Activated CD4-positive, alpha-beta memory T cell treated with anti-CD3 and anti-CD28 coated beads for 36 hours (primary cell): ENCODE measurements around the gene ANKMY1. TPM values are rescaled to one million over a fixed set of nuclear protein-coding genes. Genes with fewer than 3 reads are reported as not detected.
A peak's percentile ranks its signal among the peaks of the same experiment; 100 is the strongest.

ENCODE experiments used
- CTCF ChIA-PET: fragments of 350-600 bp; sonication (Branson Sonifier 250); formaldehyde crosslinking; loops from one replicate; lab custom pipeline; 2021; ENCODE audit warnings: antibody characterized with exemption, inconsistent platforms; lab: Charles Lee
- POLR2A ChIA-PET: fragments of 350-600 bp; sonication (Branson Sonifier 250); formaldehyde crosslinking; loops from one replicate; lab custom pipeline; 2021; ENCODE audit warnings: antibody characterized with exemption; lab: Charles Lee
- DNase-seq: peaks from one replicate; pipeline ENCODE4 v3.0.0-alpha.2; 2020
- H3K27ac Mint-ChIP-seq: one replicate; pipeline ENCODE4 v1.8.0; 2021; ENCODE audit warnings: mixed read lengths
- H3K27me3 Mint-ChIP-seq: one replicate; pipeline ENCODE4 v1.8.0; 2021; ENCODE audit warnings: mixed read lengths
- H3K36me3 Mint-ChIP-seq: one replicate; pipeline ENCODE4 v1.8.0; 2021; ENCODE audit warnings: mixed read lengths
- H3K4me1 Mint-ChIP-seq: one replicate; pipeline ENCODE4 v1.8.0; 2021; ENCODE audit warnings: low read depth, mixed read lengths
- H3K4me3 Mint-ChIP-seq: one replicate; pipeline ENCODE4 v1.8.0; 2021; ENCODE audit warnings: mild to moderate bottlenecking, mixed read lengths
- H3K9me3 Mint-ChIP-seq: one replicate; pipeline ENCODE4 v1.8.0; 2021; ENCODE audit warnings: mixed read lengths
- intact Hi-C: fragments of 100-400 bp; cut with micrococcal nuclease; formaldehyde crosslinking; loops from one replicate; pipeline ENCODE4 v1.15.1; 2023
- total RNA-seq, 2 experiments: library from RNA; stranded (reverse); gene quantifications; one replicate each; pipeline ENCODE4 v1.2.3, GENCODE V29; 2021

Gene ANKMY1
- total RNA-seq, 2 experiments from 2014 or later, result 18.4 to 19.1 TPM

DNA sequence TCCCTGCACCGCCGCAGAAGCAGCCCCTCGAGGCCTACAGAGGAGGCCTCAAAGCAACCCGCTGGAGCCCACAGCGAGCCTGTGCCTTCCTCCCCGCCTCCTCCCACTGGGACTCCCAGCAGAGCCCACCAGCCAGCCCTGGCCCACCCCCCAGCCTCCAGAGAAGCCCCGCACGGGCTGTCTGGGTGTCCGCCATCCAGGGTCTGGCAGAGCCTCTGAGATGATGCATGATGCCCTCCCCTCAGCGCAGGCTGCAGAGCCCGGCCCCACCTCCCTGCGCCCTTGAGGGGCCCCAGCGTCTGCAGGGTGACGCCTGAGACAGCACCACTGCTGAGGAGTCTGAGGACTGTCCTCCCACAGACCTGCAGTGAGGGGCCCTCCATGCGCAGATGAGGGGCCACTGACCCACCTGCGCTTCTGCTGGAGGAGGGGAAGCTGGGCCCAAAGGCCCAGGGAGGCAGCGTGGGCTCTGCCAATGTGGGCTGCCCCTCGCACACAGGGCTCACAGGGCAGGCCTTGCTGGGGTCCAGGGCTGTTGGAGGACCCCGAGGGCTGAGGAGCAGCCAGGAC lies 91.1 kb downstream of the ANKMY1 start:
- no peaks in the 10 kb centered on the region for H3K9me3 Mint-ChIP-seq
- no peaks in the 10 kb centered on the region for H3K36me3 Mint-ChIP-seq
- intact Hi-C loops, result no loop called here
- POLR2A ChIA-PET, result no interaction called here
- H3K4me3 Mint-ChIP-seq, result no peak overlapping the region
- CTCF ChIA-PET, result no interaction called here
- no peaks in the 10 kb centered on the region for H3K27me3 Mint-ChIP-seq
- DNase-seq, result peak; percentile 5
- no peak overlapping the region for H3K27ac Mint-ChIP-seq
- no peaks in the 10 kb centered on the region for H3K4me1 Mint-ChIP-seq

DNA sequence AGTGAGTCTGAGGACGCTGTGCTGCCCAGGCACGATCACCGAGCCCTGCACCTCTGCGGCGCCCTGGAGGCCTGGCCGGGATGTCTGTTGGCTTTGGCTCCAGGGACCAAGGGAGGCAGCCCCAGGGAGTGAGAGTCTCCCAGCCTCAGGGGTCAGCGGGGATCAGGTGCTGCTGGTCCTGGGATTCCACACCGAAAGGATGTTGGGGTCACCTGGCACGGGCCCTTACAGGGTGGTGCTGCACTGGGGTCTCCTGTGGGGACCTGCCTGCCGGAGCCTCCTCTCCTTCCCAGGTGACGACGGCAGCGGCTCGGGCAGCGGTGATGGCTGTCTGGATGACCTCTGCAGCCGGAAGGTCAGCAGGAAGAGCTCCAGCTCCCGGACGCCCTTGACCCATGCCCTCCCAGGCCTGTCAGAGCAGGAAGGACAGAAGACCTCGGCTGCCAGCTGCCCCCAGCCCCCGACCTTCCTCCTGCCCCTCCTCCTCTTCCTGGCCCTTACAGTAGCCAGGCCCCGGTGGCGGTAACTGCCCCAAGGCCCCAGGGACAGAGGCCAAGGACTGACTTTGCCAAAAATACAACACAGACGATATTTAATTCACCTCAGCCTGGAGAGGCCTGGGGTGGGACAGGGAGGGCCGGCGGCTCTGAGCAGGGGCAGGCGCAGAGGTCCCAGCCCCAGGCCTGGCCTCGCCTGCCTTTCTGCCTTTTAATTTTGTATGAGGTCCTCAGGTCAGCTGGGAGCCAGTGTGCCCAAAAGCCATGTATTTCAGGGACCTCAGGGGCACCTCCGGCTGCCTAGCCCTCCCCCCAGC lies 91.8 kb downstream of the ANKMY1 start:
- Mint-ChIP-seq H3K9me3 (no peaks in the 10 kb centered on the region), H3K4me1 (no peaks in the 10 kb centered on the region), H3K27ac (no peak overlapping the region), H3K36me3 (no peaks in the 10 kb centered on the region), H3K27me3 (no peaks in the 10 kb centered on the region), H3K4me3 (no peak overlapping the region)
- DNase-seq, result no peak
- ChIA-PET POLR2A (no interaction called here), CTCF (no interaction called here)
- intact Hi-C loops, result no loop called here

DNA sequence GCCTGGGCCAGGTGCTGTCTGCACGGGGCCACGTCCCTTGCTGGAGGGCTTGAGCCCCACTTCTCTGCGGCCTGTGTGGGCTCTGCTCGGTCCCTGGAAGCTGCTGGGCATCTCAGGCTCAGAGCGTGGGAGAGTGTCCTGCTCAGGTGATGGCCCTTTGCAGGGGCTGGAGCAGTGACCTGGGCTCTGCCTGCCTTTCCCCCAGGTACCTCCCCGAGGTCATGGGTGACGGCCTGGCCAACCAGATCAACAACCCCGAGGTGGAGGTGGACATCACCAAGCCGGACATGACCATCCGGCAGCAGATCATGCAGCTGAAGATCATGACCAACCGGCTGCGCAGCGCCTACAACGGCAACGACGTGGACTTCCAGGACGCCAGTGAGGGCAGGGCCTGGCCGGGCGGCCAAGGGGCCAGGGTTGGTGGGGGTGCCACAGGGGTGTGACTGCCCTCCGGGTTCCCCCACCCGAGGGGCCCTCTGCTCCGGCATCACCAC lies 92.5 kb downstream of the ANKMY1 start:
- H3K4me1 Mint-ChIP-seq, result no peaks in the 10 kb centered on the region
- peak; percentile 7 for DNase-seq
- H3K4me3 Mint-ChIP-seq, result no peak overlapping the region

DNA sequence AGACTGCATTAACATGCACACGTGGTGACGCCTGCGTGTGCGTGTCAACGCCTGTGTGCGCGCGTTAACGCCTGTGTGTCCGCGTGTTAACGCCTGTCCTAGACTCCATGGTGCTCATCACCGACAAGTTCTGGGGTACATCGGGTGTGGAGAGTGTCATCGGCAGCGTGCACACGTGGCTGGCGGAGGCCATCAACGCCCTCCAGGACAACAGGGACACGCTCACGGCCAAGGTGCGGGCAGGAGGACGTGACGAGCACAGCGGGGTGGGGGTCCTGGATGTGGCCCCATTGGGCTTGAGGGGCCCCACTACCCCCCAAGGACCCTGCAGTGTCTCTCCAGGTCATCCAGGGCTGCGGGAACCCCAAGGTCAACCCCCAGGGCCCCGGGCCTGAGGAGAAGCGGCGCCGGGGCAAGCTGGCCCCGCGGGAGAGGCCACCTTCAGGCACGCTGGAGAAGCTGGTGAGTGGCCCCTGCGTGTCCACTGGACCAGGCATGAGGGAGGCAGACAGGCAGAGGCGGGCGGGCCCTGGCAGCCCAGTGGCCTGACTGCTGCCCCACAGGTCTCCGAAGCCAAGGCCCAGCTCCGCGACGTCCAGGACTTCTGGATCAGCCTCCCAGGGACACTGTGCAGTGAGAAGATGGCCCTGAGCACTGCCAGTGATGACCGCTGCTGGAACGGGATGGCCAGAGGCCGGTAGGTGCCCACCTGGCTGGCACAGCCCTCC lies 93.1 kb downstream of the ANKMY1 start:
- Mint-ChIP-seq H3K4me3 (no peak overlapping the region), H3K9me3 (no peaks in the 10 kb centered on the region), H3K36me3 (no peaks in the 10 kb centered on the region), H3K27ac (no peak overlapping the region), H3K4me1 (no peaks in the 10 kb centered on the region), H3K27me3 (no peaks in the 10 kb centered on the region)
- DNase-seq, result peak; percentile 3
- intact Hi-C loops, result no loop called here
- ChIA-PET POLR2A (no interaction called here), CTCF (no interaction called here)

More for the DNA sequence above, 92.5 kb downstream of the ANKMY1 start:
- intact Hi-C loops, result no loop called here
- no peaks in the 10 kb centered on the region for H3K9me3 Mint-ChIP-seq
- ChIA-PET CTCF (no interaction called here), POLR2A (no interaction called here)
- no peaks in the 10 kb centered on the region for H3K27me3 Mint-ChIP-seq
- H3K27ac Mint-ChIP-seq, result no peak overlapping the region
- H3K36me3 Mint-ChIP-seq, result no peaks in the 10 kb centered on the region

DNA sequence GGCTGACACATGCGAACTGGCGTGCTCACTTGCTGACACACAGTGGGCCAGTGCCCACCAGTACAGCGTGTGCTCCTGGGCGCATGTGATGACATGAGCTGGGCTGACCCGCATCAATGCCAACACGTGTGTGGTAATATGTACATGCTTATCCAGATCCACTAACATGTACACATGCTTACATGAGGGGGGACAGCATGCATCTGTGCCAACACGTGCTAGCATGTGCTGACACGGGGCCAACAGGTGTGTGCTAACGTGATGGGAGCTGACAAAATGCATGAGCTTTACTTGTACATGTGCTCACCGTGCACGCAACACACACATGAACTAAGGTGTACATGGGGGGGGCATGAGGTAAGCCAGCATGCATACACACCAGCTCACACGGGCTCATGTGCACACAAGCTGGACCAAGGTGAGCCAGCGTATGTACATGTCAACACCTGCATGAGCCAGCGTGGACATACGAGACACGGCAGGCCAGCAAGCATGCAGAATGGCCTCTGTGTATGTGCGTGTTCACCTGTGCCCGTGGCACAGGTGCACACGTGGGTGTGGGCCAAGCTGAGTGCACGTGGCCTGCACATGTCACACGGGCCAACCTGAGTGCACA lies 93.8 kb downstream of the ANKMY1 start:
- intact Hi-C loops, result no loop called here
- H3K4me1 Mint-ChIP-seq, result no peaks in the 10 kb centered on the region
- DNase-seq, result peak; percentile 6
- ChIA-PET CTCF (no interaction called here), POLR2A (no interaction called here)
- H3K4me3 Mint-ChIP-seq, result no peak overlapping the region
- no peaks in the 10 kb centered on the region for H3K36me3 Mint-ChIP-seq
- no peak overlapping the region for H3K27ac Mint-ChIP-seq
- H3K27me3 Mint-ChIP-seq, result no peaks in the 10 kb centered on the region
- no peaks in the 10 kb centered on the region for H3K9me3 Mint-ChIP-seq

DNA sequence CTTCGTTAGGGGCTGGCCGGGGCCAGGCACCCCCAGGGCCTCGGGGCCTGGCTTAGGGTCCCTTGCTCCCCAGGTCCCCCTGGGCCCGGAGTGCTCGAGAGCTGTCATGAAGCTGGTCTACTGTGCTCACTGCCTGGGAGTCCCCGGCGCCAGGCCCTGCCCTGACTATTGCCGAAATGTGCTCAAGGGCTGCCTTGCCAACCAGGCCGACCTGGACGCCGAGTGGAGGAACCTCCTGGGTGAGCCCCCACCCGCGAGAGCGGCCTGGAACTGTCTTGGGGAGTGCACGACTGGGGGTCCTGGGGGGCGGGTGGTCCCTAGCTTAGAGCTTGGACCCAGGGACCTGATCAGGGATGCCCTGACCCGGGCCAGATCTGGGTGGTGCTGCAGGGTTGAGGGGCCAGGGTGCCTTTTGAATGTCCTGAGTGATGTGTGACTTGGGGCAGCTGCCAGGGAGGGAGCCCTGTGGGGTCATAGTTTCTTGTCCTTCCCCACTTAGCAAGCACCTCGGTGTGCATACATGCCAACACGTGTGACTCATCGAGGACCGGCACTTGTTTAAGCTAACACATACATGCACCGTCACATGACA lies 94.4 kb downstream of the ANKMY1 start:
- peak; percentile 5 for DNase-seq
- CTCF ChIA-PET, result no interaction called here
- intact Hi-C loops, result no loop called here

DNA sequence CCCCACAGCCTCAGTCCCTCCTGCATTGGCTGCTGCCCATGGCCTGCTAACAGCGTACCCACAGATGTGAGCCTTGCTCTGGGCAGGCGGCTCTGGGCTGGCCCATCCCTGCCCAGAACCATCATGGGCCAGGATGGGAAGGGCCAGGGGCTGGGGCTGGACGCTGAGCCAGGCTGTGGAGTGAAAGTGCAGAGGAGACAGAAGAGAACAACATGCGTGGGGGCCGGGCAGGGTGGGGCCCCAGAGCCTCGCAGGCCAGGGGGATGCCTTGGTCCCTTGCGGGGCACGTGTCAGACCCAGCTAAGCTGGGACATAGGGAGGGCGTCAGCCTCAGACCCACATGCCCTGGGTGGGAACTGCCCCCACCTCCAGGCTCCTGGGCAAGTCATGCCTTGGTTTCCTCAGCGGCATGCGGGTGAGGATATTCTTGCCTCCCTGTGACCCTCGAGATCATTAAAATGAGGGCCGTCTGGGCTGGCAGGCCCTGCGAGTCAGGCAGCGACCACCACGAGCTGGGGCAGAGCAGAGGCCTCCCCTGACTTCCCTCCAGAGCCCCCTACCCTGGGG lies 95.0 kb downstream of the ANKMY1 start:
- no peaks in the 10 kb centered on the region for H3K27me3 Mint-ChIP-seq
- H3K4me1 Mint-ChIP-seq, result no peaks in the 10 kb centered on the region
- no peak overlapping the region for H3K27ac Mint-ChIP-seq
- ChIA-PET POLR2A (no interaction called here), CTCF (no interaction called here)
- H3K4me3 Mint-ChIP-seq, result no peak overlapping the region
- intact Hi-C loops, result no loop called here
- no peaks in the 10 kb centered on the region for H3K9me3 Mint-ChIP-seq
- DNase-seq, result no peak
- H3K36me3 Mint-ChIP-seq, result no peaks in the 10 kb centered on the region

More for the DNA sequence above, 94.4 kb downstream of the ANKMY1 start:
- Mint-ChIP-seq H3K4me1 (no peaks in the 10 kb centered on the region), H3K4me3 (no peak overlapping the region), H3K9me3 (no peaks in the 10 kb centered on the region), H3K36me3 (no peaks in the 10 kb centered on the region), H3K27me3 (no peaks in the 10 kb centered on the region), H3K27ac (no peak overlapping the region)
- POLR2A ChIA-PET, result no interaction called here

DNA sequence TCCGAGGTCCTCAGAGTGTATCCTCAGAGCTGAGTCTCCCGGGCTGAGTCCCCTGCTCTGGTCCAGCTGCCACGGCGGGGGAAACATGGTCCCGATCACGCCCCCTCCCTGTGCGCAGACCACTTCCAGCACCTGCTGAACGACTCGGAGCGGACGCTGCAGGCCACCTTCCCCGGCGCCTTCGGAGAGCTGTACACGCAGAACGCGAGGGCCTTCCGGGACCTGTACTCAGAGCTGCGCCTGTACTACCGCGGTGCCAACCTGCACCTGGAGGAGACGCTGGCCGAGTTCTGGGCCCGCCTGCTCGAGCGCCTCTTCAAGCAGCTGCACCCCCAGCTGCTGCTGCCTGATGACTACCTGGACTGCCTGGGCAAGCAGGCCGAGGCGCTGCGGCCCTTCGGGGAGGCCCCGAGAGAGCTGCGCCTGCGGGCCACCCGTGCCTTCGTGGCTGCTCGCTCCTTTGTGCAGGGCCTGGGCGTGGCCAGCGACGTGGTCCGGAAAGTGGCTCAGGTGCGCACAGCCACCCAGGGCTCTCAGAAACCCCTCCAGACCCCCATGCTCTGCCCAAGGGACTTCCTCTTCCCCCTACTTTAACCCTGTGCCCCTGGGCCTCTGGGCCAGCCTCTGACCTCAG lies 95.6 kb downstream of the ANKMY1 start:
- POLR2A ChIA-PET, result no interaction called here
- DNase-seq, result no peak

DNA sequence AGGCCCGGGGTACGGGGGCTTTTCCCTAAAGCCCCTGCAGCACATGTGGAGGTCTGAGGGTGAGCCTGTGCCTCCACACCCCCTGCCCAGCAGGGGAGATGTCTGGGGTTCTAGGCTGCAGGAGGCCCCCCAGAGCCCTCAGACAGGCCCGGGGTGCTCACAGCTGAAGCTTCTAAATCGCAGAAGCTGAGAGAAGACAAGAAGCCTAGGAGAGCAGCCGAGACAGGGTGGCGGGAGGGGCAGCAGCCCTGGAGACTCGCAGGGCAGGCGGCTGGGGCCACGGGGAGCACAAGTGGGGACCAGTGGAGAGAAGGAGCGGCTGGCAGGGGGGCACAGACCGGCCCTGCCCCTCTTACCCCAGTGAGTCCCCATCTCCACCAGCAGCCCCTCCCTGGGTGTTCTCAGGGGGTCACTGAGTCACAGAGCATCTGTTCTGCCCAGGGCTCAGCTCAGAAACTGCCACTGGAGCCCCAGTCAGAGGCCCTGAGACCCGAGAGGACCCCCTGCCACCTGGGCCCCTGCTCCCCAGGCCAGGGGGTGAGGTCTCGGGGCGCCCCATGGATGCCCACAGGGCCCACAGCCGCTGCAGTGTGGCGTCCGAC lies 96.2 kb downstream of the ANKMY1 start:
- H3K27ac Mint-ChIP-seq, result no peak overlapping the region
- H3K4me3 Mint-ChIP-seq, result no peak overlapping the region
- no peak for DNase-seq
- H3K27me3 Mint-ChIP-seq, result peaks cover 1% of the 10 kb centered on the region
- H3K4me1 Mint-ChIP-seq, result no peaks in the 10 kb centered on the region
- CTCF ChIA-PET, result no interaction called here
- POLR2A ChIA-PET, result no interaction called here
- intact Hi-C loops, result no loop called here
- no peaks in the 10 kb centered on the region for H3K36me3 Mint-ChIP-seq
- H3K9me3 Mint-ChIP-seq, result no peaks in the 10 kb centered on the region

More for the DNA sequence above, 95.6 kb downstream of the ANKMY1 start:
- CTCF ChIA-PET, result no interaction called here
- Mint-ChIP-seq H3K4me1 (no peaks in the 10 kb centered on the region), H3K27me3 (no peaks in the 10 kb centered on the region), H3K9me3 (no peaks in the 10 kb centered on the region), H3K4me3 (no peak overlapping the region), H3K27ac (no peak overlapping the region), H3K36me3 (no peaks in the 10 kb centered on the region)
- intact Hi-C loops, result no loop called here

DNA sequence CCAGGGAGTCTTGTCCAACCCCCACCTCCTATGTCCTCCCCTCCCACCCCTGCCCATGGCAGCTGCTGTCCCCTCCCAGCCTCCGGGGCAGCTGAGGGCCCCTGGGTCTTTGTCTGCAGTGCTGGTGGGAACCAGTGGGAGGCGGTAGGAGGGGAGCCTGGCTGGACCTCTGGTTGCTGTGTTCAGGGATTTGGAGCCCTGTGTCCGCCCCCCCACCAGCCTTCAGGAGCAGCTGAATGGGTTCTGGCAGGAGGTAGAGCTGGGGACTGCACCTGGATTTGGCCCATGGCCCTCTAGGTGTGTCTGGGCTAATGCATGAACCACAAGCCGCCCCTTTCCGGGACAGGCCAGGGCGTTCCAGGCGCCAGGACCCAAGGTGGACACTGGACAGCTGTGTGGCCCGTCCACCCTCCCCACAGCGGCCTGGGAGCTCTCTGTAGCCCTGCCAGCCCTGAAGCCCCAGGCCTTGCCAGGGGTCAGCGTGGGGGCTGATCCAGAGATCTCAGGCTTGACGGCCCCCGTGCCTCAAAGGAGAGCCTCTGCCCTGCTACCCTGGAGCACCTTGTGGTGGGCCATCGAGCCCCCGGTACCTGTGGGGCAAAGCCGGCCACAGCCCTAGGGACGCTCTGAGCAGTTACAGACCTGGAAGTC lies 96.9 kb downstream of the ANKMY1 start:
- ChIA-PET CTCF (no interaction called here), POLR2A (no interaction called here)
- no peak overlapping the region for H3K27ac Mint-ChIP-seq
- DNase-seq, result no peak
- peaks cover 4% of the 10 kb centered on the region for H3K27me3 Mint-ChIP-seq
- H3K4me1 Mint-ChIP-seq, result no peaks in the 10 kb centered on the region
- intact Hi-C loops, result no loop called here
- H3K36me3 Mint-ChIP-seq, result no peaks in the 10 kb centered on the region
- H3K4me3 Mint-ChIP-seq, result no peak overlapping the region
- H3K9me3 Mint-ChIP-seq, result no peaks in the 10 kb centered on the region

DNA sequence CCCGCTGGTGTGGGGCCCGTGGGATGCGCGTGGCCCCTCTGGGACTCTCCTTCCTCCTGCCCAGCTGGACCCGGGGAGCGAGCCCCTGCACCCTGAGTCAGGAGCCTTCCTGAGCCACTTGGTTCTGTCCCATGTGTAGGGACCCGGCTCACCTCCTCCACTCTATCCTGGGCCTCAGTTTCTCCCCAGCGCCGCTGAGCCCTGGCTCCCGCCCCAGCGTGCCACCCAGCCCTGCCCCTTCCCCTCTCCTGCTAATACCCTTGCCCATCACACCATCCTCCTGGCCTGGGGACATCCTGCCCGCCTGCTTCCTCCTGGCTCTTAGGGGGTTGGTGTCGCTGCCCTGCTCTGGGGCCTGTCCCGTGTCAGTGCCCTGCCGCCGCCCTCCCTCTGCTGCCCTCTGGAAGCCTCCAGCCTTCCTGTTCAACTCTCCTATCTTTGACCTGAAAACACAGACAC lies 97.5 kb downstream of the ANKMY1 start:
- no peaks in the 10 kb centered on the region for H3K4me1 Mint-ChIP-seq
- POLR2A ChIA-PET, result no interaction called here
- H3K27me3 Mint-ChIP-seq, result peaks cover 4% of the 10 kb centered on the region
- H3K4me3 Mint-ChIP-seq, result no peak overlapping the region
- intact Hi-C loops, result no loop called here
- no peaks in the 10 kb centered on the region for H3K36me3 Mint-ChIP-seq
- H3K9me3 Mint-ChIP-seq, result no peaks in the 10 kb centered on the region
- CTCF ChIA-PET, result no interaction called here
- H3K27ac Mint-ChIP-seq, result no peak overlapping the region
- DNase-seq, result no peak
